ENCODE results near the gene CATSPERB.
"Not testable (repeated sequence)": the region's sequence is repeated elsewhere in the genome, so short reads cannot be mapped to it uniquely, and the experiment has no call there.

GRCh38 chr14:91534059-91534458 lies 197.8 kb downstream of the CATSPERB start:
- TF ChIP-seq CTCF (conservative IDR thresholded peaks at IDR 0.05 in 1 of 2, IDR thresholded peaks at IDR 0.05 in 1 of 2; ENCODE audit: low read depth in 1 of 2, low read length in 2 of 2); EZH2 (IDR thresholded peaks at IDR 0.05; ENCODE audit: low read length, missing control alignments): not testable (repeated sequence)
